Smooth muscle cell (in vitro differentiated cells): ENCODE measurements around the gene NCK1. TPM values are rescaled to one million over a fixed set of nuclear protein-coding genes. Genes with fewer than 3 reads are reported as not detected.
"Not testable (repeated sequence)": the region's sequence is repeated elsewhere in the genome, so short reads cannot be mapped to it uniquely, and the experiment has no call there.

Source experiments
- DNase-seq: peaks from one replicate; lab custom pipeline; 2025; ENCODE audit not compliant: unreplicated experiment; lab: John Stamatoyannopoulos, UW
- H2AFZ ChIP-seq: fragments of 200-600 bp; sonication (generic); 2 replicates; pipeline ENCODE4 v1.6.0; 2016; ENCODE audit warnings: antibody characterized with exemption, low read depth, mild to moderate bottlenecking
- H3F3A ChIP-seq: fragments of 200-600 bp; sonication (generic); 2 replicates; pipeline ENCODE4 v1.6.0; 2017; ENCODE audit warnings: antibody characterized with exemption, low read depth
- H3K27ac ChIP-seq: fragments of 200-600 bp; sonication (generic); 2 replicates; pipeline ENCODE4 v1.5.1; 2016; ENCODE audit warnings: low read depth, mild to moderate bottlenecking
- H3K27me3 ChIP-seq: fragments of 200-600 bp; sonication (generic); 2 replicates; pipeline ENCODE4 v1.6.1; 2016; ENCODE audit warnings: low read depth, mild to moderate bottlenecking
- H3K36me3 ChIP-seq: fragments of 200-600 bp; sonication (generic); 2 replicates; pipeline ENCODE4 v1.5.1; 2016; ENCODE audit warnings: low read depth
- H3K4me1 ChIP-seq: fragments of 200-600 bp; sonication (generic); 2 replicates; pipeline ENCODE4 v1.5.1; 2016; ENCODE audit warnings: low read depth
- H3K4me2 ChIP-seq: fragments of 200-600 bp; sonication (generic); 2 replicates; pipeline ENCODE4 v1.6.0; 2016; ENCODE audit warnings: mild to moderate bottlenecking
- H3K4me3 ChIP-seq: fragments of 200-600 bp; sonication (generic); 2 replicates; pipeline ENCODE4 v1.5.1; 2016; ENCODE audit warnings: mild to moderate bottlenecking
- H3K79me2 ChIP-seq: fragments of 200-600 bp; sonication (generic); 2 replicates; pipeline ENCODE4 v1.6.0; 2016; ENCODE audit warnings: low read depth, mild to moderate bottlenecking
- H3K9ac ChIP-seq: fragments of 200-600 bp; sonication (generic); 2 replicates; pipeline ENCODE4 v1.6.0; 2016; ENCODE audit warnings: low read depth
- H3K9me3 ChIP-seq: fragments of 200-600 bp; sonication (generic); replicated peaks from 2 replicates; pipeline ENCODE4 v1.5.1; 2016; ENCODE audit warnings: low read depth
- H4K20me1 ChIP-seq: fragments of 200-600 bp; sonication (generic); 2 replicates; pipeline ENCODE4 v1.6.0; 2016; ENCODE audit warnings: low read depth
- WGBS: methylation state at CpG from one replicate; pipeline ENCODE4 v1.1.7; 2016; ENCODE audit warnings: low lambda C conversion rate; 5-methylcytosine and 5-hydroxymethylcytosine counted together
- polyA plus RNA-seq: library from polyadenylated mRNA; unstranded; fragments of >200 nt; fragmentation: Nextera tagmentation; extraction: Ambion mirVana; gene quantifications from 2 replicates; pipeline ENCODE4 v1.2.1, GENCODE V29; 2016
- total RNA-seq: library from RNA; depleted of rRNA; stranded (reverse); fragments of >200 nt; gene quantifications from 2 replicates; pipeline ENCODE4 v1.2.3, GENCODE V29; 2014
- TF ChIP-seq, protein P1 (sequence below): fragments of 200-600 bp; sonication (generic); IDR thresholded peaks from 2 replicates; pipeline ENCODE4 v1.5.1; 2017; ENCODE audit warnings: borderline replicate concordance, mild to moderate bottlenecking, antibody characterized with exemption; ENCODE audit not compliant: insufficient read depth, poor library complexity, severe bottlenecking

Gene NCK1
- total and polyA plus RNA-seq, 2 experiments from 2014 or later, result 21.1 to 41.8 TPM

GRCh38 chr3:136982033-136982432 lies 120.0 kb downstream of the NCK1 start:
- no peak overlapping the region for H3K9ac ChIP-seq

GRCh38 chr3:136982520-136983138 lies 120.6 kb downstream of the NCK1 start:
- 76% methylated on average over 4 of the region's 4 CpGs for WGBS
- H3K4me1 ChIP-seq, result no peaks in the 10 kb centered on the region
- no peak for DNase-seq

More at GRCh38 chr3:136982033-136982432, 120.0 kb downstream of the NCK1 start:
- 94% methylated on average over 5 of the region's 5 CpGs for WGBS
- DNase-seq, result no peak
- no peaks in the 10 kb centered on the region for H3K79me2 ChIP-seq
- H3K27me3 ChIP-seq, result no peaks in the 10 kb centered on the region
- no peaks in the 10 kb centered on the region for H3F3A ChIP-seq
- no peaks in the 10 kb centered on the region for H4K20me1 ChIP-seq
- no peaks in the 10 kb centered on the region for H3K9me3 ChIP-seq
- H3K27ac ChIP-seq, result no peak overlapping the region
- no peak overlapping the region for H3K4me3 ChIP-seq
- no peak overlapping the region for H3K4me2 ChIP-seq
- TF ChIP-seq, protein P1, sequence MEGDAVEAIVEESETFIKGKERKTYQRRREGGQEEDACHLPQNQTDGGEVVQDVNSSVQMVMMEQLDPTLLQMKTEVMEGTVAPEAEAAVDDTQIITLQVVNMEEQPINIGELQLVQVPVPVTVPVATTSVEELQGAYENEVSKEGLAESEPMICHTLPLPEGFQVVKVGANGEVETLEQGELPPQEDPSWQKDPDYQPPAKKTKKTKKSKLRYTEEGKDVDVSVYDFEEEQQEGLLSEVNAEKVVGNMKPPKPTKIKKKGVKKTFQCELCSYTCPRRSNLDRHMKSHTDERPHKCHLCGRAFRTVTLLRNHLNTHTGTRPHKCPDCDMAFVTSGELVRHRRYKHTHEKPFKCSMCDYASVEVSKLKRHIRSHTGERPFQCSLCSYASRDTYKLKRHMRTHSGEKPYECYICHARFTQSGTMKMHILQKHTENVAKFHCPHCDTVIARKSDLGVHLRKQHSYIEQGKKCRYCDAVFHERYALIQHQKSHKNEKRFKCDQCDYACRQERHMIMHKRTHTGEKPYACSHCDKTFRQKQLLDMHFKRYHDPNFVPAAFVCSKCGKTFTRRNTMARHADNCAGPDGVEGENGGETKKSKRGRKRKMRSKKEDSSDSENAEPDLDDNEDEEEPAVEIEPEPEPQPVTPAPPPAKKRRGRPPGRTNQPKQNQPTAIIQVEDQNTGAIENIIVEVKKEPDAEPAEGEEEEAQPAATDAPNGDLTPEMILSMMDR, result no peak
- H3K4me1 ChIP-seq, result no peaks in the 10 kb centered on the region
- no peak overlapping the region for H2AFZ ChIP-seq
- no peaks in the 10 kb centered on the region for H3K36me3 ChIP-seq

DNA sequence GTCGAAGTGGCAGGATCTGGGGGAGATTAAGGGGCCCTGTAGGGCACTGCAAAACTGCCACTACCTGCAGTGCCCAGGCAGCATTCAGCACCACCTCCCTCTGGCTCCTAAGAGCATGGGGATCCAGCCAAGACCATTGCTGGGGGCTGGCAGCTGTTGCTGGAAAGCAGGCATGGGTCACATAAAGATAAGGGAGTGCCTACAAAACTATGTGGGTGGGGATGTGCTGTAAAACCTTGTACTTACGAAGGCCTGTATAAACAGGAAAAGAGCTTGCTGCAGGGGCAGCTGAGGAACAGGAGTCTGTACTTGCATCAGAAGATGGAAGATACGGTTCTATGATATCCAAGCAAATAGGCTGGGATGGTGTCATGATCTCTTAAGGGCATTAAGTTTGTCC lies 122.8 kb downstream of the NCK1 start:
- Histone ChIP-seq H3K27ac (no peak overlapping the region), H3K4me1 (no peaks in the 10 kb centered on the region), H3K27me3 (no peaks in the 10 kb centered on the region), H3K79me2 (no peaks in the 10 kb centered on the region), H3K9me3 (no peaks in the 10 kb centered on the region), H3K4me2 (peak overlapping the region; percentile 5), H2AFZ (no peak overlapping the region), H4K20me1 (no peaks in the 10 kb centered on the region), H3K36me3 (no peaks in the 10 kb centered on the region), H3K9ac (no peak overlapping the region), H3F3A (no peaks in the 10 kb centered on the region), H3K4me3 (no peak overlapping the region)
- DNase-seq, result no peak
- WGBS, result 18% methylated on average over 3 of the region's 3 CpGs
- TF ChIP-seq, protein P1, result no peak

More at GRCh38 chr3:136982520-136983138, 120.6 kb downstream of the NCK1 start:
- no peaks in the 10 kb centered on the region for H3K9me3 ChIP-seq
- H3K36me3 ChIP-seq, result no peaks in the 10 kb centered on the region
- H3K9ac ChIP-seq, result no peak overlapping the region
- TF ChIP-seq, protein P1, result no peak
- no peak overlapping the region for H2AFZ ChIP-seq
- no peaks in the 10 kb centered on the region for H3K27me3 ChIP-seq
- H3F3A ChIP-seq, result no peaks in the 10 kb centered on the region
- H3K79me2 ChIP-seq, result no peaks in the 10 kb centered on the region
- no peak overlapping the region for H3K4me3 ChIP-seq
- no peak overlapping the region for H3K27ac ChIP-seq
- no peaks in the 10 kb centered on the region for H4K20me1 ChIP-seq
- no peak overlapping the region for H3K4me2 ChIP-seq

DNA sequence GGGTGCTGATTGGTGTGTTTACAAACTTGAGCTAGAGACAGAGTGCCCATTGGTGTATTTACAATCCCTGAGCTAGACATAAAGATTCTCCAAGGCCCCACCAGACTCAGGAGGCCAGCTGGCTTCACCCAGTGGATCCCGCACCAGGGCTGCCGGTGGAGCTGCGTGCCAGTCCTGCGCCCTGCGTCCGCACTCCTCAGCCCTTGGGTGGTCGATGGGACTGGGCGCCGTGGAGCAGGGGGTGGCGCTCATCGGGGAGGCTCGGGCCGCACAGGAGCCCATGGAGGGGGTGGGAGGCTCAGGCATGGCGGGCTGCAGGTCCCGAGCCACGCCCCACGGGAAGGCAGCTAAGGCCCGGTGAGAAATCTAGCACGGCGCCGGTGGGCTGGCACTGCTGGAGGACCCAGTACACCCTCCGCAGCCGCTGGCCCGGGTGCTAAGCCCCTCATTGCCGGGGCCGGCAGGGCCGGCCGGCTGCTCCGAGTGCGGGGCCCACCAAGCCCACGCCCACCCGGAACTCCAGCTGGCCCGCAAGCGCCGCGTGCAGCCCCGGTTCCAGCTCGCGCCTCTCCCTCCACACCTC lies 125.5 kb downstream of the NCK1 start:
- not testable (repeated sequence) for H3K27ac ChIP-seq, H2AFZ ChIP-seq, H3K27me3 ChIP-seq, H3K79me2 ChIP-seq, H4K20me1 ChIP-seq, H3K9me3 ChIP-seq, H3K4me1 ChIP-seq, H3K4me2 ChIP-seq, H3K9ac ChIP-seq, H3F3A ChIP-seq, H3K4me3 ChIP-seq, DNase-seq, H3K36me3 ChIP-seq
- WGBS, result 96% methylated on average over 27 of the region's 39 CpGs
